ENCODE data around the gene RGS19.

Gene RGS19

GRCh38 chr20:64036346-64037198, 42.7 kb downstream of the RGS19 start:
- no peaks in the 10 kb centered on the region for H3K9me3 ChIP-seq (ENCODE audit: control insufficient read depth, insufficient read depth, low read length)
- peaks cover 19% of the 10 kb centered on the region for H3K36me3 ChIP-seq (ENCODE audit: control insufficient read depth, insufficient read depth, low read length)
- H3K27me3 ChIP-seq (ENCODE audit: control insufficient read depth, insufficient read depth, low read length): peaks cover 27% of the 10 kb centered on the region
- no peaks in the 10 kb centered on the region for H3K4me1 ChIP-seq (ENCODE audit: control insufficient read depth, insufficient read depth, low read length)
- no peak overlapping the region for H3K9ac ChIP-seq (ENCODE audit: low read depth, low read length)
- no peak overlapping the region for H3K4me3 ChIP-seq (ENCODE audit: low read depth, low read length)

- peaks cover 21% of the 10 kb centered on the region for H3K27me3 ChIP-seq (ENCODE audit: control insufficient read depth, insufficient read depth, low read length)
- peaks cover 23% of the 10 kb centered on the region for H3K36me3 ChIP-seq (ENCODE audit: control insufficient read depth, insufficient read depth, low read length)
- no peak within 1 kb of the TSS for H3K4me3 ChIP-seq (ENCODE audit: low read depth, low read length)
- H3K4me1 ChIP-seq (ENCODE audit: control insufficient read depth, insufficient read depth, low read length): no peaks in the 10 kb centered on the region
- H3K9me3 ChIP-seq (ENCODE audit: control insufficient read depth, insufficient read depth, low read length): no peaks in the 10 kb centered on the region
- H3K9ac ChIP-seq (ENCODE audit: low read depth, low read length): no peak within 1 kb of the TSS
Observed at GRCh38 chr20:64035933-64036345, 43.4 kb downstream of the RGS19 start, which contains the start of gene C20orf204. Gene C20orf204 (plus strand): TSS chr20:64036182. CDS start chr20:64036324, 142 bp downstream.

- H3K9ac ChIP-seq (ENCODE audit: low read depth, low read length): no peak overlapping the region
- H3K4me1 ChIP-seq (ENCODE audit: control insufficient read depth, insufficient read depth, low read length): no peaks in the 10 kb centered on the region
- H3K9me3 ChIP-seq (ENCODE audit: control insufficient read depth, insufficient read depth, low read length): no peaks in the 10 kb centered on the region
- peaks cover 15% of the 10 kb centered on the region for H3K27me3 ChIP-seq (ENCODE audit: control insufficient read depth, insufficient read depth, low read length)
- no peak overlapping the region for H3K4me3 ChIP-seq (ENCODE audit: low read depth, low read length)
- H3K36me3 ChIP-seq (ENCODE audit: control insufficient read depth, insufficient read depth, low read length): peaks cover 27% of the 10 kb centered on the region
Observed at GRCh38 chr20:64035066-64035932, 44.0 kb downstream of the RGS19 start.

GRCh38 chr20:64033981-64034493, 45.3 kb downstream of the RGS19 start:
- H3K4me3 ChIP-seq (ENCODE audit: low read depth, low read length): no peak overlapping the region
- peaks cover 38% of the 10 kb centered on the region for H3K36me3 ChIP-seq (ENCODE audit: control insufficient read depth, insufficient read depth, low read length)
- H3K9ac ChIP-seq (ENCODE audit: low read depth, low read length): no peak overlapping the region
- H3K27me3 ChIP-seq (ENCODE audit: control insufficient read depth, insufficient read depth, low read length): peaks cover 2% of the 10 kb centered on the region
- no peaks in the 10 kb centered on the region for H3K4me1 ChIP-seq (ENCODE audit: control insufficient read depth, insufficient read depth, low read length)
- no peaks in the 10 kb centered on the region for H3K9me3 ChIP-seq (ENCODE audit: control insufficient read depth, insufficient read depth, low read length)

GRCh38 chr20:64032706-64033624, 46.4 kb downstream of the RGS19 start:
- Histone ChIP-seq H3K9me3 (ENCODE audit: control insufficient read depth, insufficient read depth, low read length) (no peaks in the 10 kb centered on the region), H3K27me3 (ENCODE audit: control insufficient read depth, insufficient read depth, low read length) (peaks cover 2% of the 10 kb centered on the region), H3K9ac (ENCODE audit: low read depth, low read length) (no peak overlapping the region), H3K4me3 (ENCODE audit: low read depth, low read length) (no peak overlapping the region), H3K4me1 (ENCODE audit: control insufficient read depth, insufficient read depth, low read length) (no peaks in the 10 kb centered on the region), H3K36me3 (ENCODE audit: control insufficient read depth, insufficient read depth, low read length) (peaks cover 44% of the 10 kb centered on the region)

- Histone ChIP-seq H3K36me3 (ENCODE audit: control insufficient read depth, insufficient read depth, low read length) (peaks cover 55% of the 10 kb centered on the region), H3K9me3 (ENCODE audit: control insufficient read depth, insufficient read depth, low read length) (no peaks in the 10 kb centered on the region), H3K4me1 (ENCODE audit: control insufficient read depth, insufficient read depth, low read length) (no peaks in the 10 kb centered on the region), H3K9ac (ENCODE audit: low read depth, low read length) (no peak overlapping the region), H3K27me3 (ENCODE audit: control insufficient read depth, insufficient read depth, low read length) (no peaks in the 10 kb centered on the region), H3K4me3 (ENCODE audit: low read depth, low read length) (no peak overlapping the region)
Observed at GRCh38 chr20:64031822-64032314, 47.5 kb downstream of the RGS19 start.

GRCh38 chr20:64030371-64031134, 48.8 kb downstream of the RGS19 start:
- Histone ChIP-seq H3K4me1 (ENCODE audit: control insufficient read depth, insufficient read depth, low read length) (no peaks in the 10 kb centered on the region), H3K9ac (ENCODE audit: low read depth, low read length) (no peak overlapping the region), H3K4me3 (ENCODE audit: low read depth, low read length) (no peak overlapping the region), H3K27me3 (ENCODE audit: control insufficient read depth, insufficient read depth, low read length) (no peaks in the 10 kb centered on the region), H3K36me3 (ENCODE audit: control insufficient read depth, insufficient read depth, low read length) (peaks cover 63% of the 10 kb centered on the region), H3K9me3 (ENCODE audit: control insufficient read depth, insufficient read depth, low read length) (no peaks in the 10 kb centered on the region)

GRCh38 chr20:64029293-64030117, 49.8 kb downstream of the RGS19 start:
- Histone ChIP-seq H3K27me3 (ENCODE audit: control insufficient read depth, insufficient read depth, low read length) (no peaks in the 10 kb centered on the region), H3K9me3 (ENCODE audit: control insufficient read depth, insufficient read depth, low read length) (no peaks in the 10 kb centered on the region), H3K4me1 (ENCODE audit: control insufficient read depth, insufficient read depth, low read length) (no peaks in the 10 kb centered on the region), H3K9ac (ENCODE audit: low read depth, low read length) (no peak overlapping the region), H3K36me3 (ENCODE audit: control insufficient read depth, insufficient read depth, low read length) (peaks cover 71% of the 10 kb centered on the region), H3K4me3 (ENCODE audit: low read depth, low read length) (no peak overlapping the region)

GRCh38 chr20:64027981-64028685, 51.2 kb downstream of the RGS19 start:
- no peaks in the 10 kb centered on the region for H3K9me3 ChIP-seq (ENCODE audit: control insufficient read depth, insufficient read depth, low read length)
- H3K36me3 ChIP-seq (ENCODE audit: control insufficient read depth, insufficient read depth, low read length): peaks cover 65% of the 10 kb centered on the region
- H3K4me1 ChIP-seq (ENCODE audit: control insufficient read depth, insufficient read depth, low read length): no peaks in the 10 kb centered on the region
- no peak overlapping the region for H3K9ac ChIP-seq (ENCODE audit: low read depth, low read length)
- no peaks in the 10 kb centered on the region for H3K27me3 ChIP-seq (ENCODE audit: control insufficient read depth, insufficient read depth, low read length)
- H3K4me3 ChIP-seq (ENCODE audit: low read depth, low read length): no peak overlapping the region
